Peyer's patch (tissue), 4 donors: ENCODE data around the gene PCGF6.

Source experiments
- POLR2A ChIP-seq, 2 donors: fragments of 450-650 bp; IDR thresholded peaks; one replicate each; pipeline ENCODE4 v1.5.1; 2017; ENCODE audit warnings: antibody characterized with exemption in 2 of 2, mild to moderate bottlenecking in 2 of 2, moderate library complexity in 2 of 2
- TF ChIP-seq, protein P1 (sequence below), 6 experiments: fragments of 450-650 bp in 4 of 6; fragments of 200-600 bp in 2 of 6; sonication (generic) in 1 of 6; IDR thresholded peaks; one replicate each; pipeline ENCODE4 v1.5.1; 2017 to 2019; ENCODE audit warnings: antibody characterized with exemption in 6 of 6, mild to moderate bottlenecking in 3 of 6, moderate library complexity in 1 of 6

GRCh38 chr10:103282961-103283360, 68.0 kb downstream of the PCGF6 start:
- TF ChIP-seq, protein P1, sequence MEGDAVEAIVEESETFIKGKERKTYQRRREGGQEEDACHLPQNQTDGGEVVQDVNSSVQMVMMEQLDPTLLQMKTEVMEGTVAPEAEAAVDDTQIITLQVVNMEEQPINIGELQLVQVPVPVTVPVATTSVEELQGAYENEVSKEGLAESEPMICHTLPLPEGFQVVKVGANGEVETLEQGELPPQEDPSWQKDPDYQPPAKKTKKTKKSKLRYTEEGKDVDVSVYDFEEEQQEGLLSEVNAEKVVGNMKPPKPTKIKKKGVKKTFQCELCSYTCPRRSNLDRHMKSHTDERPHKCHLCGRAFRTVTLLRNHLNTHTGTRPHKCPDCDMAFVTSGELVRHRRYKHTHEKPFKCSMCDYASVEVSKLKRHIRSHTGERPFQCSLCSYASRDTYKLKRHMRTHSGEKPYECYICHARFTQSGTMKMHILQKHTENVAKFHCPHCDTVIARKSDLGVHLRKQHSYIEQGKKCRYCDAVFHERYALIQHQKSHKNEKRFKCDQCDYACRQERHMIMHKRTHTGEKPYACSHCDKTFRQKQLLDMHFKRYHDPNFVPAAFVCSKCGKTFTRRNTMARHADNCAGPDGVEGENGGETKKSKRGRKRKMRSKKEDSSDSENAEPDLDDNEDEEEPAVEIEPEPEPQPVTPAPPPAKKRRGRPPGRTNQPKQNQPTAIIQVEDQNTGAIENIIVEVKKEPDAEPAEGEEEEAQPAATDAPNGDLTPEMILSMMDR (IDR thresholded peaks at IDR 0.05) = no peak
- no peak for TF ChIP-seq POLR2A (IDR thresholded peaks at IDR 0.05)
